ENCODE results near the gene UFSP1.

DNA sequence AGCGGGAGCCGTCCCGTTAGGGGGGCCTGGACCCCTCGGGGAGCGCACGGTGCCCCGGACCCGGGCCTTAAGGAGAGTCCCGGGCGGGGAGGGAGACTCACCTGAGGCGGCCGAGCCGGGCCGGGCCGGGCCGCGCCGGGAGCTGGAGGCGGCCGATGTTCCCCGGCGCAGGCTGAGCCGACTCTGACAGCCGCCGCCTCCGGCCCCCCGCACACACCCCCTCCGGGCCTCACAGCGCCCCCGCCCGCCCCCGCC is 6.1 kb upstream of the UFSP1 start, which contains the start of gene ACHE:
- TF ChIP-seq, protein P1, sequence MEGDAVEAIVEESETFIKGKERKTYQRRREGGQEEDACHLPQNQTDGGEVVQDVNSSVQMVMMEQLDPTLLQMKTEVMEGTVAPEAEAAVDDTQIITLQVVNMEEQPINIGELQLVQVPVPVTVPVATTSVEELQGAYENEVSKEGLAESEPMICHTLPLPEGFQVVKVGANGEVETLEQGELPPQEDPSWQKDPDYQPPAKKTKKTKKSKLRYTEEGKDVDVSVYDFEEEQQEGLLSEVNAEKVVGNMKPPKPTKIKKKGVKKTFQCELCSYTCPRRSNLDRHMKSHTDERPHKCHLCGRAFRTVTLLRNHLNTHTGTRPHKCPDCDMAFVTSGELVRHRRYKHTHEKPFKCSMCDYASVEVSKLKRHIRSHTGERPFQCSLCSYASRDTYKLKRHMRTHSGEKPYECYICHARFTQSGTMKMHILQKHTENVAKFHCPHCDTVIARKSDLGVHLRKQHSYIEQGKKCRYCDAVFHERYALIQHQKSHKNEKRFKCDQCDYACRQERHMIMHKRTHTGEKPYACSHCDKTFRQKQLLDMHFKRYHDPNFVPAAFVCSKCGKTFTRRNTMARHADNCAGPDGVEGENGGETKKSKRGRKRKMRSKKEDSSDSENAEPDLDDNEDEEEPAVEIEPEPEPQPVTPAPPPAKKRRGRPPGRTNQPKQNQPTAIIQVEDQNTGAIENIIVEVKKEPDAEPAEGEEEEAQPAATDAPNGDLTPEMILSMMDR (IDR thresholded peaks at IDR 0.05) = no peak
- TF ChIP-seq POLR2A (IDR thresholded peaks at IDR 0.05) (no peak), POLR2AphosphoS5 (IDR thresholded peaks at IDR 0.05) (no peak), EP300 (IDR thresholded peaks at IDR 0.05) (no peak)

Data from sigmoid colon (tissue), 4 donors.